HG02759 (cell line): ENCODE results near the gene ATP8A1.
A peak's percentile ranks its signal among the peaks of the same experiment; 100 is the strongest.
"Not testable (repeated sequence)": the region's sequence is repeated elsewhere in the genome, so short reads cannot be mapped to it uniquely, and the experiment has no call there.

Experiments
- ATAC-seq: cut with Tn5 transposase; IDR thresholded peaks from one replicate; pipeline ENCODE4 v1.9.1; 2021; ENCODE audit warnings: mild to moderate bottlenecking, moderate library complexity; ENCODE audit not compliant: unreplicated experiment

ATP8A1 gene

DNA sequence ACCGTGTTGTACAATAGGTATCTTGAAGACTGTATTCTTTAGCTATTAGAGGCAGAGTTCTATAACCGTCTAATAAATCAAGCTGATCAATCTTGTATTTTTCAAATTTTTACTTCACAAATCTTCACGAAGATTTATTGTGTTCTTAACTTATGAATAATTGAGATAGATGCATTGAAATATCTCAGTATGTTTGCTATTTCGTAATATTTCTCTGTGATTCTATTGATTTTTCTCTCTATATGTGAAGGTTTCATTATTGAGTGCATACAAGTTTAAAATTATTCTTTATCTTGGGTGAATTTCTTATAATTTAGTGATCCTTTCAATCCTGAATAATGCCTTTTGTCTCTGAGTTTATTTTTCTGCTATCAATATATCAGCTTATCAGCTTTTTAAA lies 279.4 kb downstream of the ATP8A1 start:
- no peak for ATAC-seq

- ATAC-seq = not testable (repeated sequence)
Observed at GRCh38 chr4:42372303-42372702, 284.6 kb downstream of the ATP8A1 start.

- peak; percentile 53 for ATAC-seq
Observed at GRCh38 chr4:42371305-42372252, 285.3 kb downstream of the ATP8A1 start.

DNA sequence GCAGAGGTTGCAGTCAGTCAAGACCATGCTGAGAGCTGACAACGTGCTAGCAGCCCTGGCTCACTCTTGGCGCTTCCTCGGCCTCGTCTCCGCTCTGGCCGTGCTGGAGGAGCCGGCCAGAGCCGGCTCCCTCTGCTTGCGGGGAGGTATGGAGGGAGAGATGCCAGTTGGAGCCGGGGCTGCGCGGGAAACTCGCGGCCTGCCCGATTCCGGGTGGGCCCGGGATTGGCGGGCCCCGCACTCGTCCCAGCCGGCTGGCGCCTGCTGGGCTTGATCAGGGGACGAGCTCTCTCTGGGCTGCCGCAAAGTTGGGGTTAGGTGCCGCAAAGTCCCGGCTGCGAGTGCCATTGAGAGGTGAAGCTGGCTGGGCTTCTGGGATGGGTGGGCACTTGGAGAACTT lies 287.4 kb downstream of the ATP8A1 start:
- no peak for ATAC-seq

GRCh38 chr4:42366959-42367358 lies 289.9 kb downstream of the ATP8A1 start:
- ATAC-seq = no peak

- no peak for ATAC-seq
Observed at GRCh38 chr4:42364266-42365053, 292.4 kb downstream of the ATP8A1 start.

DNA sequence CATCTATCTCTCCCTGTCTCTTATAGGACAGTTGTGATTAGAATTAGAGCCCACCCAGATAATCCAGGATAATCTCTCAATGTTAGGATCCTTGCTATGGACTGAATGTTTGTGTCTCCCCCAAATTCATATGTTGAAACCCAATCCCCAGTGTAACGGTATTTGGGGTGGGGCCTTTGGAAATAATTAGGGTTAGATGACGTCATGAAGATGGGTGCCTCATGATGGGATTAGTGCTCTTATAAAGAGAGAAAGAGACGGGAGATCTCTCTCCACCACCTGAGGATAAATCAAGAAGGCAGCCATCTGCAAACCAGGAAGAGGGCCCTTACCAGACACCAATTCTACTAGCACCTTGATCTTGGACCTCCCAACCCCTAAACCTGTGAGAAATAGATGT lies 293.3 kb downstream of the ATP8A1 start:
- ATAC-seq = no peak

DNA sequence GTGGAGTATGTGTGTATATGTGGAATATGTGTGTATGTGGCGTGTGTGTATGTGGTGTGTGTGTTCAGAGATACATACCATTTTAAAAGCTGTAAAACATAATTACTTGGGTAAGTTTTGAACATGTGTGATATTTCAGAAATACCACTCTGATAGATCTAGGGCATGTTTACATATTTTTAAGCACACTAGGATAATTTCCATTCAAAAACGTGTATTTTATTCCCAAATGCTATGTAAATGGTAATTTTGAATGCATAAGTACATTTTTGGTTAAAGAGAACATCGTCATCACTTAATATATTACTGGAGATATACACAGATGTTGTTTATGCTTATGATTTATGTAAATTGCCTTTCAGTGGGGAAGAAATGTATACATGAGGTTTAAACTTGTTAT lies 294.3 kb downstream of the ATP8A1 start:
- no peak for ATAC-seq

GRCh38 chr4:42361456-42361855 lies 295.4 kb downstream of the ATP8A1 start:
- ATAC-seq = no peak

DNA sequence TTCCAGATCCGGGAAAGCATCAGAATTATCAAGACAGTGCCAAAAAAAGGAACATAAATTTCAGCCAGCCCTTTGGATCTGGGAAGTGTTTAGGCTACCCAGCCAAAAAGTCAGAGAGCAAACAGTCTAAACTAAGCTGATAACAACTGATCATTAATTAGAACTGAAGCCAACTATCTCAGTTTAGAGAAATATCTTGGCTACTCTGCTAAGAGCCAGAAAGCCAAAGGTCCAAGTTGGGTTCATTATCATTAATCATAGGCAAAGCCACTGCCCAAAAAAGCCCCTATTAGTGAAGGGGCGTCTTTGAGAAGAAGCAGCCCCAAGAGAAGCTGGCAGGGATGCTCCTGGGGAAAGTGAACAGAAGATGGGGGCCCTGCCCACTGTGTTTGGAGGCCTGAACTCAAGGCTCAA lies 296.6 kb downstream of the ATP8A1 start:
- ATAC-seq = no peak

GRCh38 chr4:42359711-42360110 lies 297.2 kb downstream of the ATP8A1 start:
- ATAC-seq = no peak
